ENCODE measurements around the gene CPEB2. TPM values are rescaled to one million over a fixed set of nuclear protein-coding genes. Genes with fewer than 3 reads are reported as not detected.
A peak's percentile ranks its signal among the peaks of the same experiment; 100 is the strongest.

The CPEB2 gene
- total and polyA plus RNA-seq, 2 experiments from 2014 or later: 3.5 to 6.6 TPM

DNA sequence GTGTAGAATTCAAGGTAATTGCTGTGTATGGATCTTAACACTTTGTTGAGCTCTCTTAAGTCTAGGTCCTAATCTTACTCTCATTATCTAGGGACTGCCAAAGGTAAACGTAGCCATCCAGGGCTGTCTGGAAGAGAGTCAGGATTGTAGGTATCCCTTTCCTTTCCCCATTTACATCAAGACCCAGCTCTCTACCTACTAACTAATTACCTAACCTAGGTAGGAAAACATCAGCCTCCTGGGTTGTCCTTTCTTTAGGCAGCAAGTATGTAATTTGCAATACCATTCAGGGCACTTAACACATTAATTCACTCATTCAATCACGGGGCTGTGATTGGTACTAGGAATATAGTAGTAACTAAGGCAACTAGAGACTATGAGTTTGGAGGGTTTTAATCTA, 15.2 kb upstream of the CPEB2 start:
- H3F3A ChIP-seq (ENCODE audit: insufficient read depth): no peaks in the 10 kb centered on the region
- TF ChIP-seq EZH2 (IDR thresholded peaks at IDR 0.05; ENCODE audit: insufficient read depth, poor library complexity, severe bottlenecking): no peak
- no peak for TF ChIP-seq EZH2phosphoT487 (IDR thresholded peaks at IDR 0.05; ENCODE audit: insufficient read depth, low read depth)
- no peaks in the 10 kb centered on the region for H3K9me3 ChIP-seq (ENCODE audit: low read depth)
- in situ Hi-C loops (cut with MboI): no loop called here
- no peaks in the 10 kb centered on the region for H3K79me2 ChIP-seq (ENCODE audit: insufficient read depth)
- no peak overlapping the region for H3K27ac ChIP-seq
- H4K20me1 ChIP-seq (ENCODE audit: insufficient read depth): no peaks in the 10 kb centered on the region
- no peaks in the 10 kb centered on the region for H3K36me3 ChIP-seq (ENCODE audit: low read depth)
- no peaks in the 10 kb centered on the region for H3K9me2 ChIP-seq (ENCODE audit: insufficient read depth)
- H3K9ac ChIP-seq: no peak overlapping the region
- H3K4me2 ChIP-seq (ENCODE audit: unreplicated experiment): no peak overlapping the region
- no peak overlapping the region for H3K4me3 ChIP-seq
- H3K27me3 ChIP-seq (replicated peaks; ENCODE audit: insufficient read depth): no peaks in the 10 kb centered on the region
- WGBS, 2 experiments (ENCODE audit: low coverage in 1 of 2, low lambda C conversion rate in 2 of 2, missing lambda C conversion rate in 2 of 2): 13 to 18% methylated on average over 2 of the region's 2 CpGs
- H3K4me1 ChIP-seq (ENCODE audit: insufficient read depth): no peaks in the 10 kb centered on the region
- no peak overlapping the region for H2AFZ ChIP-seq
- no peak for DNase-seq

DNA sequence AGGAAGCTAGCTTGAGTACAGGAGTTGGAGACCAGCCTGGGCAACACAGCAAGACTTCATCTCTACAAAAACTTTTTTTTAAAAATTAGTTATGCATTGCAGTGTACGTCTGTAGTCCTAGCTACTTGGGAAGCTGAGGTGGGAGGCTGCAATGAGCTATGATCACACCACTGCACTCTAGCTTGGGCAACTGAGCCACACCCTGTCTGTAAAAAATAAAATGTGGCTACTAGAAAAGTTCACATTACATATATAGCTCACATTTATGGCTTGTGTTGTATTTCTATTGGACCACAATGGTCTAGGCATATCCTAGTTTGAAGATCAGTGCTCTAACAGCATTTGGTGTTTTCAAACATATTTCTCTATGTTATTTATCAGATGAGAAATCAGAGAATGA, 11.8 kb upstream of the CPEB2 start:
- no peak overlapping the region for H3K27ac ChIP-seq
- DNase-seq: no peak
- no peak overlapping the region for H3K9ac ChIP-seq
- H3K9me2 ChIP-seq (ENCODE audit: insufficient read depth): peaks cover 4% of the 10 kb centered on the region
- no peaks in the 10 kb centered on the region for H3K27me3 ChIP-seq (replicated peaks; ENCODE audit: insufficient read depth)
- H3K79me2 ChIP-seq (ENCODE audit: insufficient read depth): no peaks in the 10 kb centered on the region
- no peaks in the 10 kb centered on the region for H3F3A ChIP-seq (ENCODE audit: insufficient read depth)
- in situ Hi-C loops (cut with MboI): no loop called here
- TF ChIP-seq EZH2phosphoT487 (IDR thresholded peaks at IDR 0.05; ENCODE audit: insufficient read depth, low read depth): no peak
- no peak for TF ChIP-seq EZH2 (IDR thresholded peaks at IDR 0.05; ENCODE audit: insufficient read depth, poor library complexity, severe bottlenecking)
- no peaks in the 10 kb centered on the region for H3K9me3 ChIP-seq (ENCODE audit: low read depth)
- no peak overlapping the region for H3K4me2 ChIP-seq (ENCODE audit: unreplicated experiment)
- no peaks in the 10 kb centered on the region for H4K20me1 ChIP-seq (ENCODE audit: insufficient read depth)
- WGBS, 2 experiments (ENCODE audit: low coverage in 1 of 2, low lambda C conversion rate in 2 of 2, missing lambda C conversion rate in 2 of 2): 74 to 83% methylated on average over 1 of the region's 1 CpG
- no peak overlapping the region for H3K4me3 ChIP-seq
- H3K4me1 ChIP-seq (ENCODE audit: insufficient read depth): no peaks in the 10 kb centered on the region
- no peaks in the 10 kb centered on the region for H3K36me3 ChIP-seq (ENCODE audit: low read depth)
- H2AFZ ChIP-seq: no peak overlapping the region

DNA sequence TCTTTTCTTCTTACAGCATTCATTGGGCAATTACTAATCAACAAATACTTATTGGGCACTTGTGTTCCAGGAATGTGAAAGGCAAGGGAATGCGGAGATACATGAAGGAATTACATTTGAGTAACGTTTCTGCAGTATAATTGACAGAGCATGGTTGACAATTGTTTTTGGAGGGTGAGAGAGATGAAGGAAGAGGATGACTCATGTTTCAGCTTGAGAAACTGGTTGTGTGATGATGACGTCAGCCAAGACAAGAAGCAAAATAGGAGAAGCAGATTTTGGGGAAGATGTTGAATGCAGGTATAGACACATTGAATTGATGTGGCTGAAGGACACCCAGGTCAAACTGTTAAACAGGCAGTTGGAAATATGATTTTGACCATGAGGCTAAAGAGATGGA, 8.0 kb upstream of the CPEB2 start:
- Histone ChIP-seq H3K4me3 (no peak overlapping the region), H2AFZ (no peak overlapping the region), H3K36me3 (ENCODE audit: low read depth) (no peaks in the 10 kb centered on the region), H3K27me3 (replicated peaks; ENCODE audit: insufficient read depth) (no peaks in the 10 kb centered on the region), H3K9me2 (ENCODE audit: insufficient read depth) (peaks cover 4% of the 10 kb centered on the region), H3K4me1 (ENCODE audit: insufficient read depth) (no peaks in the 10 kb centered on the region), H3K9me3 (ENCODE audit: low read depth) (no peaks in the 10 kb centered on the region), H3K4me2 (ENCODE audit: unreplicated experiment) (no peak overlapping the region), H4K20me1 (ENCODE audit: insufficient read depth) (no peaks in the 10 kb centered on the region), H3F3A (ENCODE audit: insufficient read depth) (no peaks in the 10 kb centered on the region), H3K27ac (no peak overlapping the region), H3K9ac (no peak overlapping the region), H3K79me2 (ENCODE audit: insufficient read depth) (no peaks in the 10 kb centered on the region)
- WGBS, 2 experiments (ENCODE audit: low coverage in 1 of 2, low lambda C conversion rate in 2 of 2, missing lambda C conversion rate in 2 of 2): 40 to 47% methylated on average over 3 of the region's 3 CpGs
- in situ Hi-C loops (cut with MboI): no loop called here
- DNase-seq: peak; percentile 64
- TF ChIP-seq EZH2 (IDR thresholded peaks at IDR 0.05; ENCODE audit: insufficient read depth, poor library complexity, severe bottlenecking) (no peak), EZH2phosphoT487 (IDR thresholded peaks at IDR 0.05; ENCODE audit: insufficient read depth, low read depth) (no peak)

DNA sequence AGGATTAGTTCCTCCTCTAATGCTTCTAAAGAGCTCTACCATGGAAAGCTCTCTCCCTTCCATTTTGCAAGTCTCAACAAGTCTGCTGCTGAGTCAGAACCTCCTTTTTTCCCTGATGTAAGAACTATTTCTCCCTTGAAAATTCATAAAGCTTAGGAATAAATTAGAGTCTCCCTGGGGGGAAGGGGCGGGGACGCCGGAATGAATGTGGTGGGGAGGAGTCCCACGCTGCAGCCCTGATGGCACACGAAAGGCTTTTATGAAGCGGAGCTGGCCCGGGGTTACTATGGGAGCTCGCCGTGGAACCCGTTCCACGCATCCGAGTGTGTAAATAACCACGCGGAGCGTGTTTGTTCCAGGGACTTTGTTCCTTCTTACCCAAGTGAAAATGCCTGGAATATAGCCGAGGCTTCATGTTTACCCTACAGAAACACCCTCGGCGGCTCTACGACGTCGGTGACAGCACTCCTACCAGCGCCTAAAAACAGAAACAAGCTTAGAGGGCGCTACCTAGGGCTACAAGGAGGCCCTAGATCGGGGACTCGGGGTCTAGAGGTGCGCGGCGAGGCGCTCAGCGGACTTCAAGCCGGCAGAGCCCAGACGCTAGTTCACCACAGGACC, 923 bp upstream of the CPEB2 start:
- Histone ChIP-seq H3K9me3 (ENCODE audit: low read depth) (no peaks in the 10 kb centered on the region), H3F3A (ENCODE audit: insufficient read depth) (peaks cover 19% of the 10 kb centered on the region; the same call in 1 of the 2 replicates), H3K9ac (peak overlapping the region; percentile 99), H3K36me3 (ENCODE audit: low read depth) (no peaks in the 10 kb centered on the region), H4K20me1 (ENCODE audit: insufficient read depth) (no peaks in the 10 kb centered on the region), H3K4me1 (ENCODE audit: insufficient read depth) (peaks cover 13% of the 10 kb centered on the region; the same call in 1 of the 2 replicates), H3K4me3 (peak overlapping the region; percentile 85), H3K4me2 (ENCODE audit: unreplicated experiment) (peak overlapping the region; percentile 77), H3K79me2 (ENCODE audit: insufficient read depth) (peaks cover 25% of the 10 kb centered on the region), H3K27me3 (replicated peaks; ENCODE audit: insufficient read depth) (no peaks in the 10 kb centered on the region), H3K9me2 (ENCODE audit: insufficient read depth) (no peaks in the 10 kb centered on the region), H2AFZ (peak overlapping the region; percentile 84), H3K27ac (peak overlapping the region; percentile 99)
- TF ChIP-seq EZH2 (IDR thresholded peaks at IDR 0.05; ENCODE audit: insufficient read depth, poor library complexity, severe bottlenecking): no peak
- TF ChIP-seq EZH2phosphoT487 (IDR thresholded peaks at IDR 0.05; ENCODE audit: insufficient read depth, low read depth): no peak
- 0 to 2% methylated on average over 28 to 31 of the region's 32 CpGs for WGBS, 2 experiments (ENCODE audit: low coverage in 1 of 2, low lambda C conversion rate in 2 of 2, missing lambda C conversion rate in 2 of 2)
- in situ Hi-C loops (cut with MboI): loop anchor here (25.0 kb wide), 2 partner anchors 1114 to 1364 kb away; partner anchors contain the start of gene BOD1L1
- peak; percentile 95 for DNase-seq
